LHCN-M2 (cell line): Measurements from ENCODE around the gene COX8C. TPM values are rescaled to one million over a fixed set of nuclear protein-coding genes. Genes with fewer than 3 reads are reported as not detected.

Experiments
- DNase-seq: peaks from one replicate; pipeline ENCODE4 v3.0.0-alpha.2; 2012; ENCODE audit warnings: low read depth
- polyA plus RNA-seq: library from polyadenylated mRNA; unstranded; fragments of >200 nt; gene quantifications from one replicate; pipeline ENCODE4 v1.2.1, GENCODE V29; 2012; ENCODE audit warnings: missing spikeins
- total RNA-seq: library from RNA; depleted of rRNA; stranded (reverse); fragments of >200 nt; gene quantifications from 2 replicates; pipeline ENCODE4 v1.2.3, GENCODE V29; 2014; rRNA removed

The COX8C gene, protein sequence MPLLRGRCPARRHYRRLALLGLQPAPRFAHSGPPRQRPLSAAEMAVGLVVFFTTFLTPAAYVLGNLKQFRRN
- not detected in 2 replicates for total RNA-seq
- polyA plus RNA-seq, result 0.22 TPM

DNA sequence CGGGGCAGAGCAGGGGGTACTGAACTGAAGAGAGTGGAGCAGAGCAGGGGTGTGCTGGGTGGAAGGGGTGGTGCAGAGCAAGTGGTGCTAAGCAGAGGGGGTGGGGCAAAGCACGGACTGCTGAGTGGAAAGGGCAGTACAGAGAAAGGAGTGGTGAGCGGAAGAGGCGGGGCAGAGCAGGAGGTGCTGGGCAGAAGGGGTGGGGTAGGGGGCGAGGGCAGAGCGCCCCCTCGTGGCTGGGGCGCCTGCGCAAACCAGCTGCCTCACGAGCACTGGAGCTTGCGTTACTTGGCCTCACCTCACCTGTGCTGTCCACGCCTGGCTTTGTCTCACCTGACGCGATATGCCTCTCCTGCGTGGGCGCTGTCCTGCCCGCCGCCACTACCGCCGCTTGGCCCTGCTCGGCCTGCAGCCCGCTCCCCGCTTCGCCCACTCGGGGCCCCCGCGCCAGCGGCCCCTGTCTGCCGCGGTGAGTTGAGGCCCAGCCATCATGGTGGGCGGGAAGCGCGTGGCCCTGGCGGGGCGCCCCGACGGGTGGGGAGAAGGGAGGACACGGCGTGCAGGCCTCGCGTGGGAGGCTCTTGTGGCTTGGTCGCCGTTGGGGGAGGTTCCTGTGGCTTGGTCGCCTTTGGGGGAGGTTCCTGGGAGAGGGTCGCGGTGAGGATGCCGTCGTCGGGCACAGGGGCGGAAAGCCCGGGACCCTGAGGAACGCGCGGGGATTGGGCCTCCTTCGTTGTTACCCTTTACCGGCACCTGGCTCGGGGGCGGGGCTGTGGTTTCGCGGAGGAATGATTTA, at the start of gene COX8C:
Gene COX8C, plus strand, starts transcription at position 257 of the 796 bp plus-strand sequence. Its CDS starts 87 bp downstream, at position 344.
- DNase-seq, result no peak

DNA sequence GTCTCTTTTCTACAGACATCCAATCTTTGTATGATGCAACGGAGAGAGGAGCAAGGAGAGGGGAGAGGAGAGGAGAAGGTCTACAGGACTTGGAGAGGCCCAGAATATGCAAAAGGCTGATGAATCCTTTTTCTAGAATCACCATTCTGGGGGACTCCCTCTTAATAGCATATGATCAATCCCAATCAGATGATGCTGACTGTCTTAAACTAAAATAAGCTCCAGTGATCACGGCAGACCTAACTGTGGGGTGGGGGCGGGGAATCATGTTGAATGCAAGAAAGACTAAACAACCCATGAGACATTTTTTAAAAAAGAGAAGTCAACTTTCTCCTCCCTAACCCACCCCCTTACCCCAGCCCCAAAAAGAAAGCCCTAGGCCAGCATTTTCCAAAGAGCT, 47.6 kb upstream of the COX8C start:
- no peak for DNase-seq

DNA sequence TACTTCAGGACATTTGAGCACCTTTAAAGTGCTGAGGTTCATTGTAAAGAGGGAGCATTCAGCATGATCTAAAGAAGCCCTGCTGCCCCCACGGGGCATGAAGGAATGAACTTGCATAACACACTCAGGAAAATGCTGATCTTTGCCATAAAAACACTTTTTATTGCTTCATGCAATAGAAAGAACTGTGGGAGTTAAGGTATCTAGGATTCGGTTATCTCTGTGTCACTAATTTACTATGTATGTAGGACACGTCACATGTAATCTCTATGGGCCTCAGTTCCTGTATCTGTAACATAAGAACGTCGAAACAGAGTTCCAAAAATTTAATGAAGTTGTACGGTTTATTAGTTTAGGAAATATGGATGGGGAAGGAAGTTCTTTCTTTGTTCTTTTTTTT, 47.1 kb upstream of the COX8C start:
- DNase-seq, result no peak

DNA sequence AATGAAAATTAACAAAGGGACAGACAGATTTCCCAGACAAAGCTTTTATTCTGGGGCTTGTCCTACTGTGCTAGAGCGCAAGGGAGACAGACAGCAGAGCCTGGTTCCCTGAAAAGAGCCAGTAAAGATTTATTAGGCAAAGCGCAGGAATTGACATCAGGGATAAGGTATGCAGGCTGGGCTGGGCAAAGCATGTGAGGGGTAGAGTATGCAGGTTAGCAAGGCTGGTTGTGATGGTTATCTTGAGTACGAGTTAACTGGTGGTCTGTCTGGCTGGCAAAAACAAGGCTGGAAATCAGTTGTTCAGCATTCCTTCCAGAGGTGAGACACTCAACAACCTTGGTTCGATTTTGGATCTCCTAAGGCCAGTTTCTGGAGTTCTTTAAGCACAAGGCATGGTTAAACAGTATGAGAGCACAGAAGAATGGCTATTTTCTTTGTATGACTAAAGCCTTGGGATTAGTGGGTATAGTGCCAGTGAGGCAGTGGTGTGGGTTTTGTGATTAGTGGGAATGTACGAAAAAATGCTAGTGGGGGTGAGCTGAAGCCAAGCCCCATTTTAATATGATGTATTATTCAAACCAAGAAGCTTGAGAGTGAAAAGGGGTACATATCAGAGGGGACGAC, 45.0 kb upstream of the COX8C start:
- DNase-seq, result peak; percentile 21

DNA sequence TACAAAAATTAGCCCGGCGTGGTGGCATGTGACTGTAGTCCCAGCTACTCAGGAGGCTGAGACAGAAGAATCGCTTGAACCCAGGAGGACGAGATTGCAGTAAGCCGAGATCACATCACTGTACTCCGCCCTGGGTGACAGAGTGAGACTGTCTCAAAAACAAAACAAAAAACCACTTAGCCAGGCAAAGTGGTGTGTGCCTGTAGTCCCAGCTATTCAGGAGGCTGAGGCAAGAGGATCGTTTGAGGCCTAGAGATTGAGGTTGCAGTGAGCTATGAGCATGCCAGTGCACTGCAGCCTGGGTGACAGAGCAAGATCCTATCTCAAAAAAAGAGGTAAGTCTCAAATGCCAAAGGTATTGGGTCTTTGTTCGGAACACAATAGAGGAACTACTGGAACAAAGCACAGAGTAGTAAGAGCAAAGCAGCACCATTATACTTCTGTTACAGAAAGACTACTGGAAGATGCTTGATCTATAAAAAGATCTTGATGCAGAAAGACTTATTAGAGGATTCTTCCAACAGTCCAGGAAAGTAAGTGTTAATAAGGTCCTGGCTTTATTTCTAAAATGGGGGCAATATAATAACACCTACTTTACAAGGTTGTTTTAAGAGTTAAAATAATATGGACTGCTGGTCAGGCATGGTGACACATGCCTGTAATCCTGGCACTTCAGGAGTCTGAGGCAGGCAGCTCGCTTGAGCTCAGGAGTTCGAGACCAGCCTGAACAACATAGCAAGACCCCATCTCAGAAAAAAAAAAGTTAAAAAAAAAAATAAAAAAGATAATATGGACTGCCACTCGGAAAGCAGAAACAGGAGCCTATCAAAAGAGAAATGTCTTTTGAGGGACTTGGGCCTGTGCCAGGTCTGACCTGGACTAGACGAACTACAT, 44.0 kb upstream of the COX8C start:
- DNase-seq, result no peak

DNA sequence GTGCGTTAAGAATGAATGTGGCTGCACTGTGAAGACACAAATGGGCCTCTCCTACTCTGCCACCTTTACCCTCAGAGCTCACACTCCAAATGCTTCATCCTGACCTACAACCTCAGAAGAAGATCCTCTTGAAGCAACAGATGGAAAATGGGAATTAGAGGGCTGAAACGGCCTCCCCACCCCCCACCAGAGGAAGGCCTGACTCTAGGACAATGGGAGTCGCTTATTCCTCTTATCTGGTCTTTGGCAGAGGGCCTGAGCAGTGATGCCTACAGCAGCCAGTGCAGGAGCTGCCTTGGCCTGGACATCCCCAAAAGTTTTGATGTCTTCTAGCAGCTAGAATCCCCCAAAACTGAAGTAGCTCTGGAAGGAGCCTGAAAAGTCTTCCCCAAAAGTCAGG, 43.3 kb upstream of the COX8C start:
- no peak for DNase-seq

DNA sequence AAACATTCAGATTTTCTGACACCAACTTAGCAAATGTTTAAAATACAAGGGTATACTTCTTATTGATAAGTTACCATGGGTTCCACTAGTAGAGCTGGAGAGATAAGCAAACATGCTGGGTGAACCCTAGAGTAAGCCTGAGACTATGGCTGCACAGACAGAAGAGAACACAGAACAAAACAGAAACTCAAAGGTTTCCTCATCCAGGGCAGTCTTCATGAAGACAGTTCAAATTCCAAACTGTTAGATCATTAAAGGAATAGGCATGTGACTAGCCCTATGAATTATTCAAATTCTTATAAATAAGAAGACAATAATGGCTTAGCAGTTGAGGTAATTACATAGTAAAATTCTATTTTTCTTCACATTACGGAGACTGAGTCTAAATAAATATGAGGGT, 42.2 kb upstream of the COX8C start:
- peak; percentile 14 for DNase-seq

DNA sequence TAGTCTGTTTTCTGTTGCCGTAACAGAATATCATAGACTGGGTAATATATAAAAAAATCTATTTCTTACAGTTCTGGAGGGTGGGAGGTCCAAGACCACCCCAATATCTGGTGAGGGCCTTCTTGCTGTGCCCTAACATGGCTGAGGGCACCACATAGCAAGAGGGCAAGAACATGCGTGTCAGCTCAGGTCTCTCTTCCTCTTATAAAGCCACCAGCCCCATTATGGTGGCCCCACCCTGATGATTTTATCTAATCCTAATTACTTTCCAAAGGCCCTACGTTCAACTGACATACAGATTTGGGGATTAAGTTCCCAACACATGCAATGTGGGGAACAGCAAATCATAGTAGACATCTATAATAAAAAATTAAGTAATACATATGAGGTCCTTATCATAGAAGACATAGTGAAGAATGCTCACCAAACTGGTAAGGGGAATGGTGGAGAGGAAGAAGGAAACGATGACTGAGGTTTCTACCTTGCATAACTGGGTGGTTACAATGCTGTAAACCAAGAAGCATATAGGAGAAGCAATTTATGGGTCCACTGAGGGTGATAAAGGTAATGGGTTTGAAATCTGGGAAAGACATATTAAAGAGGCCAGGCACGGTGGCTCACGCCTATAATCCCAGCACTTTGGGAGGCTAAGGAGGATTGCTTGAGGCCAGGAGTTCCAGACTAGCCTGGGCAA, 41.1 kb upstream of the COX8C start:
- DNase-seq, result no peak

DNA sequence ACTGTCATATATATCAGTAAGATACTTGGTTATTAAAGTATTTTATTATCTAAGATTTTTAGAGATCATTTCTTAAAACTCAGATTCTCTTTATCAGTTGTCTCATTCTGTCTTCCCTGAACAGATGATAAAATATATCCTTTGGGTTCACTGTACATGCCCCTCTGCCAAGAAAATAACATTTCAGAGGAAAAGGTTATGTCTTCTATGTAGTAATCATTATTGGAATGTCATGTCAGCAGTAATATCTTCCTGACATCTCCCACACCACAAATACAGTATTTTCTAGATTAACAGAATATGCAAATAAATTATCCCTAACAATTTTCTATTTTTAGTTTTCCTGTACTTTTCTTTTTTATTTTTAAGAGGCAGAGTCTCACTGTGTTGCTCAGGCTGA, 40.2 kb upstream of the COX8C start:
- no peak for DNase-seq

DNA sequence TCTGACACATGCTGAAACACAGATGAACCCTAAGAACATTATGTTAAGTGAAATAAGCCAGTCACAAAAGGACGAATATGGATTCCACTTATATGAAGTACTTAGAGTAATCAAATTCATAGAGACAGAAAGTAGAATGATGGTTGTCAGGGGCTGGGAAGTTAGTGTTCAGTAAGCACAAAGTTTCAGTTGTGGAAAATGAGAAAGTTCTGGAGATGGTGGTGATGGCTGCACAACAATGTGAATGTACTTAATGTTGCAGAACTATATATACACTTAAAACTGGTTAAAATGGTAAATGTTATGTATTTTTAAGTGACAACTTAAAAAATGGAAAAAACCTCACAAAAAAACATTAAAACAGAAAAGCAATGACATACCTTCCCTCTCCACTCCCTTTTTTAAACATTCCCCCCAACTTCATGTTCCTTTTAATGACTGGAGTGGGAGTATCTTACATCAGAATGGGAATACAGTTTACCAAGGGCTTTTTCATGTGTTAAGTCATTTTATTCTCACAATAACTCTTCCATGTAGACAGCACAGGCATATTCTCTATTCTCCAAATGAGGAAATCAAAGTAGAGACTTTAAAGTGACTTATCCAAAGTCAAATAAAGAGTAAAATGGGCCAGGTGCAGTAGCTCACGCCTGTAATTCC, 38.2 kb upstream of the COX8C start:
- no peak for DNase-seq

DNA sequence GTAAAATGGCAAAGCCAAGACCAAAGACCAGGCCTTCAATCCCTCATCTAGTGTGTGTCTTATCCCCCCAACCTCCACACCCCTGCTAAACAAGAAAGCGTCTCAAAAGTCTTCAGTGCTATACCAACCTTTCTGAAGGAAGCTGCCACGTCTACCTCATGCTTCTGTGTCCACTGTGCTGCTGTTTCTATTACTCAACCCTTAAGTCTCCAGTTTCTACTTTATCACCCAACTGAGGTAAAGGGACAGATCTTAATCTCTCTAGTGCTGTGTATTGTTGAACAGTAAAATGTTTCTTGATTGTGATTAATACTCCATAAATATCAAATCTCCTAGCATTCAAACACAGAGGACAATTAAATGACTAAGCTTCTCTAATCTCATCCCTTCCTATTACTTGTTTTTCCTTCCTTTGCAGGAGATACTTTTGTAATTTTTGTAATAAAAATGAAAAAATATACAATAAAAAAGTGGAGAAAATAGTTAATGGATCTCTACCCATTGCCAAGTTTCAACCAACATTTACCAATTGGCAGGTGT, 37.5 kb upstream of the COX8C start:
- no peak for DNase-seq

DNA sequence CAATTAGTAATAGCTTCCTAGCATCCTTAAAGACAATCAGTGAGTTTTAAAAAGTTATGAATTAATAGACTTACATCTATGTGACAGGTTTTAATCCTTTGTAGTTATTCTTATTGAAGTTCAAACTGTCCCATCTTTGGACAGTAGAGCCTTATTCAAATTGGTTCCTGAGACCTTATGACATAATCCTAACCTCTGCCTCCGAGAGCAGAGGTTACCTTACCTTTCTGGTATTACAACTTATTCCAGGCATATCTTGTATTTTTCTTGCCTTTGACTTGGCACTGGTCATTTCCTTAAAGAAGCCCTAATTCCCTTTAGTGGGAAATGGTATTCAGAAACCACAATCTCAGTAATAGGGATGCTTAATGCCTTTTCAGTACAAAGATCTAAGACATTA, 35.9 kb upstream of the COX8C start:
- DNase-seq, result no peak

DNA sequence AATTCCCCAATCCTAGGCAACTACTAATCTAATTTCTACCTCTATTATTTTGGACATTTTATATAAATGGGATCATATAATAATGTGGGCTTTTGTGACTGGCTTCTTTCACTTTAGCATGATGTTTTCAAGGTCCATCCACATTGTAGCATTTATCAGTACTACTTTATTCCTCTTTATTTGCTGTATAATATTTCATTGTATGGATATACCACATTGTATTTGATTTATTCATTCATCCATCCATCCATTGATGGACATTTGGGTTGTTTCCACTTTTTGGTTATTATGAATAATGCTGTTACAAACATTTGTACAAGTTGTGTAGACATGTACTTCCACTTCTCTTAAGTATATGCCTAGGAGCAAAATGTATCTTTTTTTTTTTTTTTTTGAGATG, 31.4 kb upstream of the COX8C start:
- no peak for DNase-seq

DNA sequence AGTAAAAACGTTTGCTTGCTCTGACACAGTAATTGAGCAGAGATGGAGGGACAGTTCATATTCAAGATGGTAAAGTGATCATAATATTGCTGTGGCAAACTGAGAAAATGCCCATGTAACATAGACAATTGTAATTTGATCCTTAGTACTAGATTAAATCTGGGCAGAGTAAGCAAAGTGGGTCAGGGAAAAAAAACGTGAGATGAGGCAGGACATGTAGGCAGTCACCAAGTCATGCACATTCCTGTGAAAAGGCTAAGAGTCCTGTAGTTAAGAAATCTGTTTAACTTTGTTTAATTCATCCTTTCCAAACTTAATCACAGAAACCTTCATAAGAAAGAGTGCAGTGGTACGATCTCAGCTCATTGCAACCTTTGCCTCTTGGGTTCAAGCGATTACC, 30.3 kb upstream of the COX8C start:
- peak; percentile 8 for DNase-seq

DNA sequence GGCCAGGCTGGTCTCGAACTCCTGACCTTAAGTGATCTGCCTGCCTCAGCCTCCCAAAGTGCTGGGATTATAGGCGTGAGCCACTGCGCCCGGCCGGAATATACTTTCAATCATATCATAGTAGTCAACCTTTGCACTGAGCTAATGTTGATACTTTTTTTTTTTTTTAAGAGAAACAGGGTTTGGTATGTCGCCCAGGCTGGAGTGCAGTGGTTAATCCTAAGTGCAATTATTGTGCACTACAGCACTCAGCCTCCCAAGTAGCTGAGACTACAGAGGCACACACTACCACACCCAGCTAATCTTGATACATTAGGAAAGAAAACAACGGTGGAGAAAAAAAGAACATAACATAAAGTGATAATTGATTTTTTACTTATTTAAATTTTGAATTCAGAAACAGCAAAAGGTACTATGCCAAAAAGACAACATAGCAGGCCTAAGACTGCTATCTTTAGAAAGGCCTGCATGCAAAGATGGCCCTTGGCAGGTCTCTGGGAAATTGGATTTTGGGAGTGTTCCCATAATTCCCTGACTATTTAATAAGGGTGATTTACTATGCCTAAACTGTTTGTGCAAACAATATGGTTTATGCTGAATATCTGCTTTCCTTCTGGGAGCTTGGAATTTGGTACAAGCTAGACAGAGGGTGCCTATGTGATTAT, 29.6 kb upstream of the COX8C start:
- DNase-seq, result no peak

DNA sequence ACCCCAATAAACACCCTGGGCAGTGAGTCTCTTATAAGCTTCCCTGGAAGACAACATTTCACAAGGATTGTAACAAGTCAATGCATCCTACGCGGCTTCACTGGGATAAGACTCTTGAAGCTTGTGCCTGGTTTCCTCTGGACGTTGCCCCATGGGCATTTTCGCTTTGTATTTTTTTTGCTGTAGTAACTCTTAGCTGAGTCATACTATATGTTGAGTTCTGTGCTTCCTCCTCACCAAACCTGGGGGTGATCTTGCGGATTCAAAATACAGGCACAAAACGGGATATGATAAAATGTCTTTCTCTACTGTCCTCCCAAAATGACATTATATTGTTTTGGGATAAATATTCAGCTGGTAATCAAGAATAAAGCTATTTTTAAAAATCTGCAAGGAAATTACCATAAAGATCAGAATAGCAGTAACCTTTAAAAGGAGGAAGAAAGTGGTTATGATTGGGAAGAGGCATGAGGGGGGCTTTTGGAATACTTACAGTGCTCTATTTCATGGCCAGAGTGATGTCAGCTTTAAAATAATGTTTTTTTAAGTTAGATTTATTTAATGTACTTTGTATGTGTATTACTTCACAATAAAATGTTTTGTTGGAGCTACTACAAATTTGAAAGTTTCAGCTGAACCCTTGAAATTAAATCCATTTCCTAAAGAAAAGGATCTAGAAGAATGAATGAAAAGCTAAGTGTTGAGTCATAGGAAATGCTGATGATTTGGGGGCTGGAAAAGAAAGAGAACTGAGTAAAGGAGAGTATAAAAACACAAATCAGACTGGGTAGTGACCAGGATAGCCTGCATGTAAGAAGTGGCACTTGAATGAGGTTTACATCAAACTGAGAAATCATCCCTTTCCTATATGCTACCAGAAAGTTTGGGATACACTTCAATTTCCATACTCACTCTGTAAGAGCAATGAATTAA, 28.8 kb upstream of the COX8C start:
- DNase-seq, result peak; percentile 26

DNA sequence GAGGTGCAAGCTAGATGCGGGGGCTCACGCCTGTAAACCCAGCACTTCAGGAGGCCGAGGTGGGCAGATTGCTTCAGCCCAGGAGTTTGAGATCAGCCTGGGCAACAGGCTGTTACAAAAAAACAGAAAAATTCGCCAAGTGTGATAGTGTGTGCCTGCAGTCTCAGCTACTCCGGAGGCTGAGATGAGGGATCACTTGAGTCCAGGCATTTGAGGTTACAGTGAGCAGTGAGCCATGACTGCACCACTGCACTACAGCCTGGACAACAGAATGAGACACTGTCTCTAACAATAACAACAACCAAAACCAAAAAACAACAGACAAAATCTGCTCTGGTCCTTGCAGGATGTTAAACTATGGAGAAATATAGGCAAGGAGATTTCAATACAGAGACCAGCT, 28.1 kb upstream of the COX8C start:
- peak; percentile 32 for DNase-seq

DNA sequence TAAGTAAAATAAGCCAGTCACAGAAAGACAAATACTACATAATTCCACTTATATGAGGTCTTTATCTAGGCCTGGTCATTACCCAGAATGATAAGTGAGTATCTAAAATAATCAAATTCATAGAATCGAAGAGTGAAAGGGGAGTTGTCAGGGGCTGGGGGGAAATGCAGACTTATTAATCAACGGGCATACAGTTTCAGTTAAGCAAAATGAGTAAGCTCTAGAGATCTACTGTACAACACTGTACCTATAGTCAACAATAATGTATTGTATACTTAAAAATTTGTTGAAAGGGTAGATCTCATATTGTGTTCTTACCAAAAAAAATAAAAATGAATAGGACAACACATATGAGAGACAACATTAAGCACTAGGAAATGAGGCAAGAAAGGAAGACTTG, 27.5 kb upstream of the COX8C start:
- no peak for DNase-seq

DNA sequence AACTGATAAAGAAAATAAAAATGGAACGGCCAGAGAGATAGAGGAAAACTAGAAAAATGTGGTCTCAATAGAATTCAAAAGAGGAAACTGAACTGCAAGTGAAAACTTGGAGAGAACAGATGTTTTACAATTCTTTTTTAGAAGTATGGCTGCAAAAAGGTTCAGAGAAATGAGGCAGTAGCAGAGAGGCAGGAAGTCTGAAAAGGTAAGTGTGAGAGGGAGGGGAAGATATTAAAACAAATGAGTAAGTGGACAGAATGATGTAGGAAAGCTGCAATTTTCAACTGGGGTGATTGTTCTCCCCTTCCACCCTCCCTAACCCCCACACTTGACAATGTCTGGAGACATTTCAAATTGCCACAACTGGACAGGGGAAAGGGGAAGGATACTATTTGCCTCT, 27.0 kb upstream of the COX8C start:
- DNase-seq, result no peak
